ENCODE results near the gene IL12A. TPM values are rescaled to one million over a fixed set of nuclear protein-coding genes. Genes with fewer than 3 reads are reported as not detected.

The IL12A gene
- total and polyA plus RNA-seq, 8 donors = 0.61 to 3.9 (median 2.3) TPM

GRCh38 chr3:160006282-160007163 lies 17.9 kb downstream of the IL12A start:
- DNase-seq (peak in 2 of 4 donors; percentile 29 to 66), ATAC-seq (peak; percentile 95)
- Histone ChIP-seq H3K27me3 (no peaks in the 10 kb centered on the region), H3K36me3 (no peaks in the 10 kb centered on the region), H3K27ac (no peak overlapping the region), H3K4me1 (peaks cover 0 to 5% of the 10 kb centered on the region in 2 donors), H3K4me3 (no peak overlapping the region), H3K9me3 (no peaks in the 10 kb centered on the region)
- intact Hi-C loops (cut with DNase I) = loop anchor here in 1 of 2 donors (5.0 kb wide), 1 partner anchor 124 kb away; no protein-coding TSS in a partner anchor
- TF ChIP-seq, protein P1, sequence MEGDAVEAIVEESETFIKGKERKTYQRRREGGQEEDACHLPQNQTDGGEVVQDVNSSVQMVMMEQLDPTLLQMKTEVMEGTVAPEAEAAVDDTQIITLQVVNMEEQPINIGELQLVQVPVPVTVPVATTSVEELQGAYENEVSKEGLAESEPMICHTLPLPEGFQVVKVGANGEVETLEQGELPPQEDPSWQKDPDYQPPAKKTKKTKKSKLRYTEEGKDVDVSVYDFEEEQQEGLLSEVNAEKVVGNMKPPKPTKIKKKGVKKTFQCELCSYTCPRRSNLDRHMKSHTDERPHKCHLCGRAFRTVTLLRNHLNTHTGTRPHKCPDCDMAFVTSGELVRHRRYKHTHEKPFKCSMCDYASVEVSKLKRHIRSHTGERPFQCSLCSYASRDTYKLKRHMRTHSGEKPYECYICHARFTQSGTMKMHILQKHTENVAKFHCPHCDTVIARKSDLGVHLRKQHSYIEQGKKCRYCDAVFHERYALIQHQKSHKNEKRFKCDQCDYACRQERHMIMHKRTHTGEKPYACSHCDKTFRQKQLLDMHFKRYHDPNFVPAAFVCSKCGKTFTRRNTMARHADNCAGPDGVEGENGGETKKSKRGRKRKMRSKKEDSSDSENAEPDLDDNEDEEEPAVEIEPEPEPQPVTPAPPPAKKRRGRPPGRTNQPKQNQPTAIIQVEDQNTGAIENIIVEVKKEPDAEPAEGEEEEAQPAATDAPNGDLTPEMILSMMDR (IDR thresholded peaks at IDR 0.05) = peak; percentile 64 to 72

DNA sequence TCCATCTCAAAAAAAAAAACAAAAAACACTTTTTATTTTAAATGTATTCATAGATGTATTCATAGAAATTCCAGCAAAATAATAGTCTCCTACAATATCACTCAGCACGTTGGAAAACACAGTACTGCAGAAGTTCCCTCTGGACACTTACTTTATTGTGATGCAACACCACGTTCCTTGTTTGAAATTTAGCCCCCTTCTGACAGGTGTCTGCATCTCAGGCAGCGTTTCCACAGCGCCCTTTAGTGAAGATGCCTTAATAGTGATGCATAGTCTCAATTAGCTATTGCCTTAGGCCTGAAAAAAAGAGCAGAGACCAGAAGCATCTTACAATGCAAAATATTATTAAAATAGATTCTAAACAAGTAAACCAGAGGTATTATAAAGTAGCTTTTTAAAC lies 20.3 kb downstream of the IL12A start:
- ATAC-seq (no peak), DNase-seq (no peak)
- intact Hi-C loops (cut with DNase I) = loop anchor here in 1 of 2 donors (5.0 kb wide), 1 partner anchor 127 kb away; no protein-coding TSS in a partner anchor

DNA sequence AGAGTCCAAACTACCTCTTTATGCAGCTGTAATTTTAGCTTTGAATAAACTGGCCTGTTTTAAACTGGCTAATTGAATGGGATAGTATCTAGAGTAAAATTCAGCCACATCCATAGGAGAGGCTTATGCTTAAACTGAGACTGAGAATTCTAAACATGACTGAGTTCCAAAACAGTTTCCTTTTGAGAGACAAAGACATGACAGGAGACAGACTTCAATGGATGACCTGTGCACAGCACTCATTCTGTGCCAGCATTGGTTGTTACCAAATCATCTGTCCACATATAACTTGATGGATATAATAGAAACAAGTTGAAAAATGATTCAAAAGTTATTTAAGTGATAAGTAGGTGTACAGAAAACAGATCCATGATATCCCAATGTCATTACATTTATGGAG lies 20.9 kb downstream of the IL12A start:
- no peak overlapping the region for H3K27ac ChIP-seq
- no peaks in the 10 kb centered on the region for H3K36me3 ChIP-seq
- intact Hi-C loops (cut with DNase I) = loop anchor here in 1 of 2 donors (5.0 kb wide), 1 partner anchor 127 kb away; no protein-coding TSS in a partner anchor
- no peak for ATAC-seq
- H3K27me3 ChIP-seq = no peaks in the 10 kb centered on the region
- DNase-seq = no peak
- peaks cover 0 to 5% of the 10 kb centered on the region in 2 donors for H3K4me1 ChIP-seq
- TF ChIP-seq, protein P1 (IDR thresholded peaks at IDR 0.05) = no peak
- H3K4me3 ChIP-seq = no peak overlapping the region
- no peaks in the 10 kb centered on the region for H3K9me3 ChIP-seq

More for the DNA sequence above, 20.3 kb downstream of the IL12A start:
- Histone ChIP-seq H3K27me3 (no peaks in the 10 kb centered on the region), H3K4me3 (no peak overlapping the region), H3K27ac (no peak overlapping the region), H3K4me1 (peaks cover 0 to 5% of the 10 kb centered on the region in 2 donors), H3K9me3 (no peaks in the 10 kb centered on the region), H3K36me3 (no peaks in the 10 kb centered on the region)
- TF ChIP-seq, protein P1 (IDR thresholded peaks at IDR 0.05) = no peak

DNA sequence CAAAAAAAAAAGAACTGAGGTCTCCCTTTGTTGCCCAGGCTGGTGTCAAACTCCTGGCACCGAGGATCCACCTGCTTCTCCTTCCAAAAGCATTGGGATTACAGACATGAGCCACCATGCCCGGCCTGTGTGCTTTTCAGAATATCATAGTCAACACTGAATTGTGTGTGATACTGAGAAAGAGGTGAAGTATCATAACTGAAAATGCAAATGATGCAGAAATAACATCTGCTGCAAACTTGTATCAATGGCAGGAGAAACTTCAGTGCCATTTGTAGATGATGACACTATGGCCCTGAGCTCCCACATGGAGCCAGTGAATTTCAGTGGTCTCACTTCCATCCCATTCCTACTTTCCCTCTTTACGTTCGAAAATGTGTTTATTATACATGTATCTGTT lies 21.9 kb downstream of the IL12A start:
- no peaks in the 10 kb centered on the region for H3K27me3 ChIP-seq
- peaks cover 0 to 5% of the 10 kb centered on the region in 2 donors for H3K4me1 ChIP-seq
- intact Hi-C loops (cut with DNase I) = no loop called here
- H3K36me3 ChIP-seq = no peaks in the 10 kb centered on the region
- no peak overlapping the region for H3K27ac ChIP-seq
- no peaks in the 10 kb centered on the region for H3K9me3 ChIP-seq
- DNase-seq = no peak
- TF ChIP-seq, protein P1 (IDR thresholded peaks at IDR 0.05) = no peak
- H3K4me3 ChIP-seq = no peak overlapping the region
- ATAC-seq = no peak

- no peaks in the 10 kb centered on the region for H3K36me3 ChIP-seq
- H3K4me1 ChIP-seq = no peaks in the 10 kb centered on the region
- no peaks in the 10 kb centered on the region for H3K27me3 ChIP-seq
- intact Hi-C loops (cut with DNase I) = no loop called here
- no peak overlapping the region for H3K4me3 ChIP-seq
- DNase-seq (no peak), ATAC-seq (peak; percentile 44)
- H3K27ac ChIP-seq = no peak overlapping the region
- H3K9me3 ChIP-seq = no peaks in the 10 kb centered on the region
- TF ChIP-seq, protein P1 (IDR thresholded peaks at IDR 0.05) = no peak
These were observed 23.5 kb downstream of the IL12A start for GRCh38 chr3:160012108-160012507.

All from left lung (tissue), 10 donors.